HEK293 (cell line): ENCODE data around the gene TBC1D22A.

Experiments used
- CTCF ChIA-PET: fragments of 350-600 bp; formaldehyde crosslinking; extraction: SDS; loops from one replicate; lab custom pipeline; 2021; ENCODE audit warnings: antibody characterized with exemption; lab: Yijun Ruan, JAX
- POLR2A ChIA-PET: fragments of 300-600 bp; formaldehyde crosslinking; extraction: SDS; loops from one replicate; lab custom pipeline; 2020; ENCODE audit warnings: antibody characterized with exemption, inconsistent platforms; lab: Yijun Ruan, JAX
- H3K27ac ChIP-seq: fragments of 200-500 bp; sonication (Bioruptor generic); 2 replicates; pipeline ENCODE4 v1.5.1; 2014; ENCODE audit warnings: low read depth, low read length, control low read depth, inconsistent platforms; ENCODE audit errors: extremely low read depth
- H3K36me3 ChIP-seq, 2 experiments: fragments of 200-500 bp in 1 of 2; sonication (Bioruptor generic) in 1 of 2; 1 replicate in 1 of 2; 2 replicates in 1 of 2; pipeline ENCODE4 v1.5.1; 2014 to 2017; ENCODE audit warnings: inconsistent platforms in 2 of 2, low read length in 2 of 2; ENCODE audit not compliant: control insufficient read depth in 2 of 2, insufficient read depth in 1 of 2
- H3K4me1 ChIP-seq: fragments of 200-500 bp; sonication (Bioruptor generic); 2 replicates; pipeline ENCODE4 v1.5.1; 2014; ENCODE audit warnings: mild to moderate bottlenecking, low read length, inconsistent platforms; ENCODE audit not compliant: control insufficient read depth, insufficient read depth
- H3K4me3 ChIP-seq: 2 replicates; pipeline ENCODE4 v1.5.1; 2011; ENCODE audit warnings: low read depth, mild to moderate bottlenecking, control low read depth, low read length, moderate library complexity
- H3K9me3 ChIP-seq: fragments of 200-500 bp; sonication (Bioruptor generic); 2 replicates; pipeline ENCODE4 v1.5.1; 2014; ENCODE audit warnings: low read depth, low read length, inconsistent platforms; ENCODE audit not compliant: control insufficient read depth, insufficient read depth
- EGR2 ChIP-seq: fragments of 450-650 bp; formaldehyde crosslinking; IDR thresholded peaks from 2 replicates; pipeline ENCODE4 v1.5.1; 2016; ENCODE audit warnings: low read depth, missing biosample characterization, missing genetic modification characterization
- GLIS2 ChIP-seq: fragments of 450-650 bp; formaldehyde crosslinking; IDR thresholded peaks from 2 replicates; pipeline ENCODE4 v1.5.1; 2016; ENCODE audit warnings: missing biosample characterization, missing genetic modification characterization
- HOXD13 ChIP-seq: sonication (generic); formaldehyde crosslinking; IDR thresholded peaks from 2 replicates; pipeline ENCODE4 v1.8.0; 2022; ENCODE audit warnings: missing genetic modification reagents, borderline replicate concordance
- MYNN ChIP-seq: fragments of 450-650 bp; formaldehyde crosslinking; IDR thresholded peaks from 2 replicates; pipeline ENCODE4 v1.5.1; 2016; ENCODE audit warnings: missing biosample characterization, missing genetic modification characterization, borderline replicate concordance
- WT1 ChIP-seq: fragments of 450-650 bp; formaldehyde crosslinking; IDR thresholded peaks from 2 replicates; pipeline ENCODE4 v1.5.1; 2016; ENCODE audit warnings: missing biosample characterization, missing genetic modification characterization
- ZBTB7A ChIP-seq: fragments of 450-650 bp; formaldehyde crosslinking; IDR thresholded peaks from 2 replicates; pipeline ENCODE4 v1.5.1; 2016; ENCODE audit warnings: low read depth, missing biosample characterization, missing genetic modification characterization
- ZBTB8A ChIP-seq: fragments of 450-650 bp; formaldehyde crosslinking; IDR thresholded peaks from 2 replicates; pipeline ENCODE4 v1.5.1; 2016; ENCODE audit warnings: missing biosample characterization, missing genetic modification characterization
- ZFP37 ChIP-seq: fragments of 450-650 bp; formaldehyde crosslinking; IDR thresholded peaks from 2 replicates; pipeline ENCODE4 v1.5.1; 2016; ENCODE audit warnings: missing biosample characterization, missing genetic modification characterization
- ZIC2 ChIP-seq: fragments of 450-650 bp; formaldehyde crosslinking; IDR thresholded peaks from 2 replicates; pipeline ENCODE4 v1.5.1; 2016; ENCODE audit warnings: missing biosample characterization, missing genetic modification characterization
- ZNF140 ChIP-seq: fragments of 450-650 bp; formaldehyde crosslinking; IDR thresholded peaks from 2 replicates; pipeline ENCODE4 v1.5.1; 2016; ENCODE audit warnings: missing biosample characterization, missing genetic modification characterization
- ZNF148 ChIP-seq: fragments of 450-650 bp; formaldehyde crosslinking; IDR thresholded peaks from 2 replicates; pipeline ENCODE4 v1.5.0; 2017; ENCODE audit warnings: missing biosample characterization, missing genetic modification characterization, borderline replicate concordance
- ZNF211 ChIP-seq: fragments of 450-650 bp; formaldehyde crosslinking; IDR thresholded peaks from 2 replicates; pipeline ENCODE4 v1.5.1; 2016; ENCODE audit warnings: low read depth, missing biosample characterization, missing genetic modification characterization
- ZNF266 ChIP-seq: fragments of 450-650 bp; formaldehyde crosslinking; IDR thresholded peaks from 2 replicates; pipeline ENCODE4 v1.5.1; 2016; ENCODE audit warnings: missing biosample characterization, missing genetic modification characterization, low read depth
- ZNF391 ChIP-seq: fragments of 450-650 bp; formaldehyde crosslinking; IDR thresholded peaks from 2 replicates; pipeline ENCODE4 v1.5.1; 2016; ENCODE audit warnings: low read depth, missing biosample characterization, missing genetic modification characterization, borderline replicate concordance
- ZNF416 ChIP-seq: fragments of 450-650 bp; formaldehyde crosslinking; IDR thresholded peaks from 2 replicates; pipeline ENCODE4 v1.5.1; 2016; ENCODE audit warnings: missing biosample characterization, missing genetic modification characterization
- ZNF514 ChIP-seq: fragments of 450-650 bp; formaldehyde crosslinking; IDR thresholded peaks from 2 replicates; pipeline ENCODE4 v1.5.1; 2016; ENCODE audit warnings: missing biosample characterization, missing genetic modification characterization
- ZNF548 ChIP-seq: fragments of 450-650 bp; formaldehyde crosslinking; IDR thresholded peaks from 2 replicates; pipeline ENCODE4 v1.5.1; 2016; ENCODE audit warnings: missing biosample characterization, missing genetic modification characterization
- ZNF664 ChIP-seq: fragments of 450-650 bp; formaldehyde crosslinking; IDR thresholded peaks from 2 replicates; pipeline ENCODE4 v1.5.1; 2016; ENCODE audit warnings: missing biosample characterization, missing genetic modification characterization
- ZSCAN23 ChIP-seq: fragments of 450-650 bp; formaldehyde crosslinking; IDR thresholded peaks from 2 replicates; pipeline ENCODE4 v1.5.1; 2016; ENCODE audit warnings: missing biosample characterization, missing genetic modification characterization
- TF ChIP-seq, protein P1 (sequence below): fragments of 450-650 bp; formaldehyde crosslinking; IDR thresholded peaks from 2 replicates; pipeline ENCODE4 v1.5.1; 2017; ENCODE audit warnings: missing biosample characterization, missing genetic modification characterization
- TF ChIP-seq, protein P2 (sequence below): sonication (generic); formaldehyde crosslinking; IDR thresholded peaks from 2 replicates; pipeline ENCODE4 v1.8.1; 2022; ENCODE audit warnings: mild to moderate bottlenecking, moderate library complexity, missing genetic modification reagents
- TF ChIP-seq, protein P3 (sequence below): fragments of 450-650 bp; formaldehyde crosslinking; IDR thresholded peaks from 2 replicates; pipeline ENCODE4 v1.5.1; 2016; ENCODE audit warnings: missing biosample characterization, missing genetic modification characterization, low read depth

TBC1D22A gene

GRCh38 chr22:47098554-47098953 is 336.1 kb downstream of the TBC1D22A start:
- CTCF ChIA-PET, result no interaction called here
- TF ChIP-seq ZIC2 (tag by site-specific recombination) (peak; percentile 71), HOXD13 (CRISPR knock-in tag) (no peak)
- POLR2A ChIA-PET, result no interaction called here
- Histone ChIP-seq H3K4me1 (no peaks in the 10 kb centered on the region), H3K9me3 (no peaks in the 10 kb centered on the region), H3K36me3 (no peaks in the 10 kb centered on the region), H3K27ac (no peak overlapping the region), H3K4me3 (no peak overlapping the region)

- ChIA-PET POLR2A (no interaction called here), CTCF (no interaction called here)
- no peak overlapping the region for H3K4me3 ChIP-seq
- no peaks in the 10 kb centered on the region for H3K9me3 ChIP-seq
- H3K36me3 ChIP-seq, result no peaks in the 10 kb centered on the region
- no peak overlapping the region for H3K27ac ChIP-seq
- TF ChIP-seq ZIC2 (tag by site-specific recombination) (peak; percentile 48), ZFP37 (no peak), ZNF664 (tag by site-specific recombination) (no peak), ZNF548 (tag by site-specific recombination) (no peak), ZNF391 (tag by site-specific recombination) (no peak), EGR2 (tag by site-specific recombination) (no peak)
- TF ChIP-seq, protein P1, sequence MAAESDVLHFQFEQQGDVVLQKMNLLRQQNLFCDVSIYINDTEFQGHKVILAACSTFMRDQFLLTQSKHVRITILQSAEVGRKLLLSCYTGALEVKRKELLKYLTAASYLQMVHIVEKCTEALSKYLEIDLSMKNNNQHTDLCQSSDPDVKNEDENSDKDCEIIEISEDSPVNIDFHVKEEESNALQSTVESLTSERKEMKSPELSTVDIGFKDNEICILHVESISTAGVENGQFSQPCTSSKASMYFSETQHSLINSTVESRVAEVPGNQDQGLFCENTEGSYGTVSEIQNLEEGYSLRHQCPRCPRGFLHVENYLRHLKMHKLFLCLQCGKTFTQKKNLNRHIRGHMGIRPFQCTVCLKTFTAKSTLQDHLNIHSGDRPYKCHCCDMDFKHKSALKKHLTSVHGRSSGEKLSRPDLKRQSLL (tag by site-specific recombination), result no peak
- H3K4me1 ChIP-seq, result no peaks in the 10 kb centered on the region
These were observed 337.6 kb downstream of the TBC1D22A start for GRCh38 chr22:47100019-47100418.

DNA sequence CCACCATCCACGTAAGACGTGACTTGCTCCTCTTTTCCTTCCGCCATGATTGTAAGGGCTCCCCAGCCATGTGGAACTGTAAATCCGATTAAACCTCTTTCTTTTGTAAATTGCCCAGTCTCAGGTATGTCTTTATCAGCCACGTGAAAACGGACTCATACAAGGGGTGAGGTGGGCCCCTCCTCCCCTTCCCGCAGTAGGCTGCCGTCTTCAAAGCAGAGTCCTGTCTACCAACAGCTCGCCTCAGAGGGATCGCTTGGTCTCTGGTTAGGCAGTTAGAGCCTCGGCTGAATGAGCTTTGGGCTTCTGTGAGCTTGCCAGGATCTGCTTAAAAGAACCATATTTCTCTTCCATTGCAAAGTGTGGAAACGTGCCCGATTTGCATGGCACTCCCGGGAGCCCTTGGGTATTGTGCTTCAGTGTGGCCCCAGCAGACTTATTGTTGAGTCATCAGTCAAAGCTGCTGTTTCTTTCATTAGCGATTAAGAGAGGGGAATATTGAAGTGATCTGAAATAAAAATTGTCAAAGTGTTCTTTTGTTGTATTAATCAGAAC is 338.3 kb downstream of the TBC1D22A start:
- no peaks in the 10 kb centered on the region for H3K36me3 ChIP-seq
- POLR2A ChIA-PET, result no interaction called here
- no peaks in the 10 kb centered on the region for H3K4me1 ChIP-seq
- TF ChIP-seq ZSCAN23 (tag by site-specific recombination), result no peak
- TF ChIP-seq, all 188 proteins: peak for 0
- CTCF ChIA-PET, result no interaction called here
- no peak overlapping the region for H3K4me3 ChIP-seq
- no peaks in the 10 kb centered on the region for H3K9me3 ChIP-seq
- no peak overlapping the region for H3K27ac ChIP-seq

- ChIA-PET CTCF (no interaction called here), POLR2A (no interaction called here)
- TF ChIP-seq GLIS2 (tag by site-specific recombination) (no peak), ZNF140 (tag by site-specific recombination) (no peak), WT1 (tag by site-specific recombination) (no peak), MYNN (tag by site-specific recombination) (no peak), ZBTB8A (tag by site-specific recombination) (no peak), ZNF514 (tag by site-specific recombination) (no peak), ZNF266 (tag by site-specific recombination) (no peak), ZNF148 (tag by site-specific recombination) (no peak), ZNF211 (tag by site-specific recombination) (no peak), ZBTB7A (no peak), ZNF416 (tag by site-specific recombination) (no peak)
- TF ChIP-seq, protein P2, sequence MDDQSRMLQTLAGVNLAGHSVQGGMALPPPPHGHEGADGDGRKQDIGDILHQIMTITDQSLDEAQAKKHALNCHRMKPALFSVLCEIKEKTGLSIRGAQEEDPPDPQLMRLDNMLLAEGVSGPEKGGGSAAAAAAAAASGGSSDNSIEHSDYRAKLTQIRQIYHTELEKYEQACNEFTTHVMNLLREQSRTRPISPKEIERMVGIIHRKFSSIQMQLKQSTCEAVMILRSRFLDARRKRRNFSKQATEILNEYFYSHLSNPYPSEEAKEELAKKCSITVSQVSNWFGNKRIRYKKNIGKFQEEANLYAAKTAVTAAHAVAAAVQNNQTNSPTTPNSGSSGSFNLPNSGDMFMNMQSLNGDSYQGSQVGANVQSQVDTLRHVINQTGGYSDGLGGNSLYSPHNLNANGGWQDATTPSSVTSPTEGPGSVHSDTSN (CRISPR knock-in tag), result no peak
- TF ChIP-seq, protein P3, sequence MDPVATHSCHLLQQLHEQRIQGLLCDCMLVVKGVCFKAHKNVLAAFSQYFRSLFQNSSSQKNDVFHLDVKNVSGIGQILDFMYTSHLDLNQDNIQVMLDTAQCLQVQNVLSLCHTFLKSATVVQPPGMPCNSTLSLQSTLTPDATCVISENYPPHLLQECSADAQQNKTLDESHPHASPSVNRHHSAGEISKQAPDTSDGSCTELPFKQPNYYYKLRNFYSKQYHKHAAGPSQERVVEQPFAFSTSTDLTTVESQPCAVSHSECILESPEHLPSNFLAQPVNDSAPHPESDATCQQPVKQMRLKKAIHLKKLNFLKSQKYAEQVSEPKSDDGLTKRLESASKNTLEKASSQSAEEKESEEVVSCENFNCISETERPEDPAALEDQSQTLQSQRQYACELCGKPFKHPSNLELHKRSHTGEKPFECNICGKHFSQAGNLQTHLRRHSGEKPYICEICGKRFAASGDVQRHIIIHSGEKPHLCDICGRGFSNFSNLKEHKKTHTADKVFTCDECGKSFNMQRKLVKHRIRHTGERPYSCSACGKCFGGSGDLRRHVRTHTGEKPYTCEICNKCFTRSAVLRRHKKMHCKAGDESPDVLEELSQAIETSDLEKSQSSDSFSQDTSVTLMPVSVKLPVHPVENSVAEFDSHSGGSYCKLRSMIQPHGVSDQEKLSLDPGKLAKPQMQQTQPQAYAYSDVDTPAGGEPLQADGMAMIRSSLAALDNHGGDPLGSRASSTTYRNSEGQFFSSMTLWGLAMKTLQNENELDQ, result no peak
These were observed 339.0 kb downstream of the TBC1D22A start for GRCh38 chr22:47101321-47101885.

More at GRCh38 chr22:47101321-47101885, 339.0 kb downstream of the TBC1D22A start:
- Histone ChIP-seq H3K4me1 (no peaks in the 10 kb centered on the region), H3K36me3 (no peaks in the 10 kb centered on the region), H3K4me3 (no peak overlapping the region), H3K27ac (no peak overlapping the region), H3K9me3 (no peaks in the 10 kb centered on the region)
